ENCODE measurements around the gene CHIC2.
"Not testable (repeated sequence)": the region's sequence is repeated elsewhere in the genome, so short reads cannot be mapped to it uniquely, and the experiment has no call there.

The CHIC2 gene

DNA sequence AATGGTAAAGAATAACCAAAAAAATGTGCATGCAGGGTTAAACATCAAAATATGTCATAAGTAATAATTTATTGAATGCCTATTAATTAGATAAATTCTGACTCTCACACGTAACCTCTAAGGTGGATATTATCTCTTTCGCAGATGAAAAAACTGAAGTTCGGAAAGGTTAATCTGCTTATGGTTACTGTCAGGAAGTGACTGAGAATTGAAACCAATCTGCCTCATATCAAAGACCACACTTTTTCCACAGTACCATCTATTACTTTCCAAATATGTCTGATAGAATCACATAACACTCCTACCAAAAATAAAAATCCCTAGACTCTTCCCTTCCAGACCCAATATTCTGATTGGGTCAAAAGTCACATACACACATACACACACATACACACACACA is 6.2 kb downstream of the CHIC2 start:
- CTCF ChIA-PET = no interaction called here
- H3K4me3 Mint-ChIP-seq = peak overlapping the region; percentile 25
- H3K4me1 Mint-ChIP-seq = peaks cover 68% of the 10 kb centered on the region
- no peak for DNase-seq
- no peaks in the 10 kb centered on the region for H3K9me3 Mint-ChIP-seq
- no peaks in the 10 kb centered on the region for H3K27me3 Mint-ChIP-seq
- peaks cover 33% of the 10 kb centered on the region for H3K36me3 Mint-ChIP-seq
- H3K27ac Mint-ChIP-seq = peak overlapping the region; percentile 24

DNA sequence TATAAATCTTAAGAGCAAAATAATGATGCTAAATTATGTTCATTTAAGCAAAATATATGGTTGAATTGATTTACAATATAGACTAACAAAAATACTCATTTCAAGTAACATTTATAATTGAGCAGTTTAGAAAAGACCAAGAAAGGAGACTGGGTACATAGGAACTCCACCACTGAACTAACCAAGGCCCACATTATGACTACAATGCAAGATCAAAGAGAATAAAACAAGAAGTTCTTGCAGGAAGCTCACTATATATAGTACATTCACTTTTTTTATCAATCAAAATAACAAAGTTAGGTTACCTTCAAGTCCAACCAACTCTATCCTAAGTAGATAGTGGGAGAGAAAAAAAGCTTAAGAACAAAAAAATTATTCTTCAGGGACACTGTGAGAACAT is 8.0 kb downstream of the CHIC2 start:
- Mint-ChIP-seq H3K27me3 (no peaks in the 10 kb centered on the region), H3K36me3 (peaks cover 25% of the 10 kb centered on the region), H3K27ac (peak overlapping the region; percentile 47), H3K9me3 (no peaks in the 10 kb centered on the region), H3K4me3 (no peak overlapping the region), H3K4me1 (peaks cover 52% of the 10 kb centered on the region)
- DNase-seq = no peak
- CTCF ChIA-PET = interaction anchor here (1.0 to 1.7 kb wide), 3 partner anchors 126 to 1041 kb away, joined by 3 to 5 read pairs (median 4); no protein-coding TSS in a partner anchor

GRCh38 chr4:54055494-54055893 is 8.9 kb downstream of the CHIC2 start:
- Mint-ChIP-seq H3K4me3 (no peak overlapping the region), H3K4me1 (peaks cover 50% of the 10 kb centered on the region), H3K36me3 (peaks cover 28% of the 10 kb centered on the region), H3K9me3 (no peaks in the 10 kb centered on the region), H3K27me3 (no peaks in the 10 kb centered on the region), H3K27ac (no peak overlapping the region)
- no peak for DNase-seq
- CTCF ChIA-PET = interaction anchor here (1.7 kb wide), 1 partner anchor 125 kb away, joined by 4 read pairs; no protein-coding TSS in a partner anchor

- CTCF ChIA-PET = no interaction called here
- Mint-ChIP-seq H3K4me3 (no peak overlapping the region), H3K4me1 (peaks cover 41% of the 10 kb centered on the region), H3K36me3 (peaks cover 25% of the 10 kb centered on the region), H3K27ac (no peak overlapping the region), H3K27me3 (no peaks in the 10 kb centered on the region), H3K9me3 (no peaks in the 10 kb centered on the region)
- no peak for DNase-seq
Observed at GRCh38 chr4:54054501-54054900, 9.9 kb downstream of the CHIC2 start.

- H3K27me3 Mint-ChIP-seq, DNase-seq, H3K4me3 Mint-ChIP-seq, H3K9me3 Mint-ChIP-seq, H3K27ac Mint-ChIP-seq: not testable (repeated sequence)
- Mint-ChIP-seq H3K4me1 (peaks cover 37% of the 10 kb centered on the region), H3K36me3 (peaks cover 25% of the 10 kb centered on the region)
- CTCF ChIA-PET = interaction anchor here (0.7 kb wide), 1 partner anchor 10 kb away, joined by 3 read pairs; no protein-coding TSS in a partner anchor
Observed at GRCh38 chr4:54053322-54053721, 11.1 kb downstream of the CHIC2 start.

DNA sequence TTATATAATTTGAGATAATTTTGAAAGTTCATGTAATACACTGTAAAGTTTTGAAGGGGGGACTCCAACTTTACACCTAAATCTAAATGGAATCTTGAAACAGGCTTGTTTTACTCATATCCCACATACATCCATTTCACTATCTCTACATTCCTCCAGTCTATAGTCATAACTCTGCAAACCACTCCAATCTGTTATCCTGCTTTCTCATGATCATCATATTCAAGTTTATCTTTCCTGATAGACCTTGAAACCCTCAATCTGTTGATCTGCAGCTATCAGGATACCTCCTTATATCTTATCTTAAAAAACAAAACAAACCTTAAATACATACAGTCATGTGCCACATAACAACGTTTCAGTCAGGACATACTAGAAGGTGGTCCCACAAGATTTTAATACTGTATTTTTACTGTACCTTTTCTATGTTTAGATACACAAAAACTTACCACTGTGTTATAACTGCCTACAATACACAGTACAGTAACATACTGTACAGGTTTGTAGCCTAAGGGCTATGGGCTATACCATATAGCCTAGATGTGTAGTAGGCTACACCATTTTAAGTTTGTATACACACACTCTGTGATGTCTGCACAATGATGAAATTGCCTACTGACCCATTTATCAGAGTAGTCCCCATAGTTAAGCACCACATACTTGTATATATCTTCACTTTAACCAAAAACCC is 14.0 kb downstream of the CHIC2 start:
- H3K36me3 Mint-ChIP-seq = peaks cover 32% of the 10 kb centered on the region
- DNase-seq = no peak
- peaks cover 12% of the 10 kb centered on the region for H3K4me1 Mint-ChIP-seq
- no peak overlapping the region for H3K4me3 Mint-ChIP-seq
- H3K27ac Mint-ChIP-seq = no peak overlapping the region
- no peaks in the 10 kb centered on the region for H3K27me3 Mint-ChIP-seq
- H3K9me3 Mint-ChIP-seq = peaks cover 1% of the 10 kb centered on the region
- CTCF ChIA-PET = no interaction called here

DNA sequence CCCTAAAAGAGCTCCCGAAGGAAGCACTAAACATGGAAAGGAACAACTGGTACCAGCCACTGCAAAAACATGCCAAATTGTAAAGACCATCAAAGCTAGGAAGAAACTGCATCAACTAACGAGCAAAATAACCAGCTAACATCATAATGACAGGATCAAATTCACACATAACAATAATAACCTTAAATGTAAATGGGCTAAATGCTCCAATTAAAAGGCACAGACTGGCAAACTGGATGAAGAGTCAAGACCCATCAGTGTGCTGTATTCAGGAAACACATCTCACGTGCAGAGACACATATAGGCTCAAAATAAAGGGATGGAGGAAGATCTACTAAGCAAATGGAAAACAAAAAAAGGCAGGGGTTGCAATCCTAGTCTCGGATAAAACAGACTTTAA is 20.8 kb downstream of the CHIC2 start:
- CTCF ChIA-PET, DNase-seq, H3K27ac Mint-ChIP-seq, H3K4me3 Mint-ChIP-seq, H3K27me3 Mint-ChIP-seq, H3K9me3 Mint-ChIP-seq: not testable (repeated sequence)
- peaks cover 15% of the 10 kb centered on the region for H3K4me1 Mint-ChIP-seq
- H3K36me3 Mint-ChIP-seq = peaks cover 48% of the 10 kb centered on the region

GRCh38 chr4:54041933-54042332 is 22.5 kb downstream of the CHIC2 start:
- H3K9me3 Mint-ChIP-seq = peaks cover 9% of the 10 kb centered on the region
- peaks cover 45% of the 10 kb centered on the region for H3K36me3 Mint-ChIP-seq
- no peaks in the 10 kb centered on the region for H3K27me3 Mint-ChIP-seq
- H3K27ac Mint-ChIP-seq = no peak overlapping the region
- DNase-seq = no peak
- CTCF ChIA-PET = no interaction called here
- H3K4me1 Mint-ChIP-seq = peaks cover 15% of the 10 kb centered on the region
- no peak overlapping the region for H3K4me3 Mint-ChIP-seq

DNA sequence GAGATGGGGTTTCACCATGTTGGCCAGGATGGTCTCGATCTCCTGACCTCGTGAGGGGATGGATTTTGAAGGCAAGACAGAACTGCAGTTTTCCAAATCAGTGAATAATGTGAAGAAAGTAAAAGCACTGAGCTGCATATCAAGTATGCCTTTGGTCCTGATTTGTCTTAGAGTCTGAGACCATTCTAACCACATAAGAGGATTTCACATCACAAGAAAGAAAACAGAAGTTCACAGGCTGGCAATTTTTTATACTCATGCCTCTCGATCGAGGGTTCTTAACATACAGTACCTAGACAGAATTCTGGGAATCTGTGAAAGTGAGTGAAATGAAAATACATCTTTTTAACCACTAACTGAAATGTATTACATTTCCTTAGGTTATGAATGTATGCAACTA is 23.3 kb downstream of the CHIC2 start:
- Mint-ChIP-seq H3K4me3 (no peak overlapping the region), H3K27ac (no peak overlapping the region), H3K36me3 (peaks cover 42% of the 10 kb centered on the region), H3K27me3 (no peaks in the 10 kb centered on the region), H3K4me1 (peaks cover 15% of the 10 kb centered on the region), H3K9me3 (peaks cover 8% of the 10 kb centered on the region)
- DNase-seq = no peak
- CTCF ChIA-PET = no interaction called here

DNA sequence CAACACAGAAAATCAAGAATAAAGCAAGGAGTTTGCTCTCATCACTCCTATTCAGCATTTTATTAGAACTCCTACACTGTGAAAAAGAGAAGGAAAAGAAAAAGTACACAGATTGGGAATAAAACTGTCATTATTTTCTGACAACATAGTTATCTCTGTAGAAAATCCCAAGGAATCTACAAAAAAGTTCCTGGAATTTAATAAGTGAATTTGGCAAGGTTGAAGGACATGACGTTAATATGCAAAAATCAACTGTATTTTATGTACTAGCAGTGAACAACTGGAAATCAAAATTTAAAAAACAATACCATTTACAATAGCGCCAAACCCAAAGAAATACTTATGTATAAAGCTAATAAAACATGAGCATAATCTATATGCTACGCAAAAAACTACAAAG is 26.3 kb downstream of the CHIC2 start:
- Mint-ChIP-seq H3K4me1 (peaks cover 15% of the 10 kb centered on the region), H3K9me3 (no peaks in the 10 kb centered on the region), H3K27ac (no peak overlapping the region), H3K36me3 (peaks cover 39% of the 10 kb centered on the region), H3K4me3 (no peak overlapping the region), H3K27me3 (no peaks in the 10 kb centered on the region)
- CTCF ChIA-PET = no interaction called here
- no peak for DNase-seq

GRCh38 chr4:54036184-54036583 is 28.2 kb downstream of the CHIC2 start:
- CTCF ChIA-PET = no interaction called here
- H3K36me3 Mint-ChIP-seq = peaks cover 37% of the 10 kb centered on the region
- no peak overlapping the region for H3K4me3 Mint-ChIP-seq
- no peaks in the 10 kb centered on the region for H3K27me3 Mint-ChIP-seq
- no peaks in the 10 kb centered on the region for H3K9me3 Mint-ChIP-seq
- no peak overlapping the region for H3K27ac Mint-ChIP-seq
- H3K4me1 Mint-ChIP-seq = peaks cover 6% of the 10 kb centered on the region
- no peak for DNase-seq

GRCh38 chr4:54032558-54033135 is 31.8 kb downstream of the CHIC2 start:
- H3K4me1 Mint-ChIP-seq = no peaks in the 10 kb centered on the region
- no peak overlapping the region for H3K27ac Mint-ChIP-seq
- no peak for DNase-seq
- H3K27me3 Mint-ChIP-seq = no peaks in the 10 kb centered on the region
- CTCF ChIA-PET = no interaction called here
- H3K9me3 Mint-ChIP-seq = no peaks in the 10 kb centered on the region
- H3K4me3 Mint-ChIP-seq = no peak overlapping the region
- peaks cover 25% of the 10 kb centered on the region for H3K36me3 Mint-ChIP-seq

DNA sequence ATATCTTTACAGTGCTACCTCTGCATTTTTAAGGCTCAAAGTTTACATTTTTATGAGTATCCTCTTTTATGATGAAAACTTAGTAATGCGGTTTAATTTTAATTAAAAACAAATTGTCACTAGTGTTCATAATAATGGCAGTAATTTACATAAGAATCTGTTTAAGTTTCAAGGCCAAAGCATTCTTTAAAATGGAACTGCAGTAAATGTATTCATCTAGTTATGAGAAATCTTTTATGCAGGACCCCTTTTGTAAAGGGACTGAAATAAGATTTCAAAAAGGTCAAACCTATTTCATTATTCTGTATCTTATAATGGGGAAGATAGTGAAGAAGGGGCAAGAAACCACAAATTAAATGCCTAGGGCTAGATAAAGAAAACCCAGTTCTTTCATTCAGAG is 37.1 kb downstream of the CHIC2 start:
- Mint-ChIP-seq H3K27ac (no peak overlapping the region), H3K9me3 (peaks cover 4% of the 10 kb centered on the region), H3K4me3 (no peak overlapping the region), H3K4me1 (no peaks in the 10 kb centered on the region), H3K36me3 (peaks cover 3% of the 10 kb centered on the region), H3K27me3 (no peaks in the 10 kb centered on the region)
- no peak for DNase-seq
- CTCF ChIA-PET = no interaction called here

DNA sequence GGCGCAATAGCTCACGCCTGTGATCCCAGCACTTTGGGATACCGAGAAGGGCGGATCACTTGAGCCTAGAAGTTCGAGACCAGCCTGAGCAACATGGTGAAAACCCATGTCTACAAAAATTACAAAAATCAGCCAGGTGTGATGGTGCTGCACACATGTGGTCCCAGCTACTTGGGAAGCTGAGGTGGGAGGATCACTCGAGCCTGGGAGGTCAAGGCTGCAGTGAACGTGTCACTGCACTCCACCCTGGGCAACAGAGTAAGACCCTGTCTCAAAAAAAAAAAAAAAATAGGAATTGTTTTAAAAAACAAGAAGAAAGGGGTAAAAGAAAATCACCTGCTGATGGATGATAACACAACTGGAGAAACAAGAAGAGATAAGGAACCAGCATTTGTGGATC is 38.8 kb downstream of the CHIC2 start:
- CTCF ChIA-PET = no interaction called here
- Mint-ChIP-seq H3K36me3 (peaks cover 3% of the 10 kb centered on the region), H3K4me1 (no peaks in the 10 kb centered on the region), H3K9me3 (peaks cover 4% of the 10 kb centered on the region), H3K27ac (no peak overlapping the region), H3K4me3 (no peak overlapping the region), H3K27me3 (no peaks in the 10 kb centered on the region)
- no peak for DNase-seq

DNA sequence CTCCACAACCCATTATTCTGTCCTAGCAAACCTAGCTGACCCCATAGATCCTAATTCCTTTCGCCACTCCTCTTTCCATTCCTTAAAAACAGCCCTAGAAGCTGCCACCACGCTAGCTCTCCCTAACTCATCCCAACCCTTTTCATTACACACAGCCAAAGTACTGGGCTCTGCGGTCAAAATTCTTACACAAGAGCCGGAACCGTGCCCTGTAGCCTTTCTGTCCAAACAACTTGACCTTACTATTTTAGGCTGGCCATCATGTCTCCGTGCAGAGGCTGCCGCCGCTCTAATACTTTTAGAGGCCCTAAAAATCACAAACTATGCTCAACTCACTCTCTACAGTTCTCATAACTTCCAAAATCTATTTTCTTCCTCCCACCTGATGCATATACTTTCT is 41.4 kb downstream of the CHIC2 start:
- H3K27ac Mint-ChIP-seq, CTCF ChIA-PET, H3K9me3 Mint-ChIP-seq, H3K4me1 Mint-ChIP-seq, H3K4me3 Mint-ChIP-seq, DNase-seq, H3K27me3 Mint-ChIP-seq, H3K36me3 Mint-ChIP-seq: not testable (repeated sequence)

All from activated naive CD4-positive, alpha-beta T cell treated with anti-CD3 and anti-CD28 coated beads, Interleukin-2, amount 10 ng/mL, durations not matched to agents 7 days and 5 days (primary cell).